SU-DHL-6 (cell line): ENCODE measurements around the gene PLD5.

Source experiments
- H2AFZ ChIP-seq: fragments of 200-600 bp; sonication (generic); 2 replicates; pipeline ENCODE4 v1.6.1; 2014; ENCODE audit warnings: low read depth, mild to moderate bottlenecking, moderate library complexity, mixed read lengths, antibody characterized with exemption, low read length; ENCODE audit not compliant: severe bottlenecking
- H3F3A ChIP-seq: fragments of 200-600 bp; shearing (Covaris generic); 2 replicates; pipeline ENCODE4 v1.6.0; 2016; ENCODE audit warnings: antibody characterized with exemption, mild to moderate bottlenecking; ENCODE audit not compliant: insufficient read depth
- H3K27ac ChIP-seq: fragments of 200-600 bp; sonication (generic); 2 replicates; pipeline ENCODE4 v1.5.1; 2016; ENCODE audit warnings: low read depth, mild to moderate bottlenecking, low read length, moderate library complexity, mixed read lengths
- H3K27me3 ChIP-seq: fragments of 200-600 bp; sonication (generic), shearing (Covaris generic); 2 replicates; pipeline ENCODE4 v1.6.0; 2014; ENCODE audit warnings: mild to moderate bottlenecking, low read length
- H3K36me3 ChIP-seq: fragments of 200-600 bp; sonication (generic); 2 replicates; pipeline ENCODE4 v1.6.1; 2014; ENCODE audit warnings: mild to moderate bottlenecking, low read length, mixed read lengths
- H3K4me2 ChIP-seq: fragments of 300-600, 200-600 bp; shearing (Covaris generic), sonication (generic); 2 replicates; pipeline ENCODE4 v1.6.0; 2014; ENCODE audit warnings: low read length, low read depth, mild to moderate bottlenecking; ENCODE audit not compliant: poor library complexity, severe bottlenecking
- H3K4me3 ChIP-seq: fragments of 200-600 bp; sonication (generic); 2 replicates; pipeline ENCODE4 v1.5.1; 2014; ENCODE audit warnings: antibody characterized with exemption, low read length, mild to moderate bottlenecking, mixed read lengths; ENCODE audit not compliant: insufficient read depth, poor library complexity, severe bottlenecking
- H3K79me2 ChIP-seq: fragments of 200-600 bp; sonication (generic); 2 replicates; pipeline ENCODE4 v1.6.1; 2014; ENCODE audit warnings: mild to moderate bottlenecking, low read length, moderate library complexity; ENCODE audit not compliant: insufficient read depth
- H3K9ac ChIP-seq: fragments of 200-600 bp; sonication (generic); 2 replicates; pipeline ENCODE4 v1.7.0; 2014; ENCODE audit warnings: mild to moderate bottlenecking, low read length
- H3K9me2 ChIP-seq: fragments of 200-600 bp; sonication (generic); replicated peaks from 2 replicates; pipeline ENCODE4 v1.6.1; 2014; ENCODE audit warnings: low read length; ENCODE audit not compliant: insufficient read depth
- H3K9me3 ChIP-seq: fragments of 200-600 bp; sonication (generic); 2 replicates; pipeline ENCODE4 v1.6.1; 2014; ENCODE audit warnings: low read length, mixed read lengths; ENCODE audit not compliant: insufficient read depth
- H4K20me1 ChIP-seq: fragments of 200-600 bp; sonication (generic); 2 replicates; pipeline ENCODE4 v1.6.1; 2014; ENCODE audit warnings: low read depth, mild to moderate bottlenecking, antibody characterized with exemption, low read length, moderate library complexity, mixed read lengths
- EZH2phosphoT487 ChIP-seq: fragments of 200-600 bp; sonication (generic), shearing (Covaris generic); conservative IDR thresholded peaks from 2 replicates; pipeline ENCODE4 v1.6.1; 2018; ENCODE audit warnings: mild to moderate bottlenecking, antibody characterized with exemption, low read length, moderate library complexity, mixed read lengths
- TF ChIP-seq, protein P1 (sequence below): fragments of 200-600 bp; sonication (generic); IDR thresholded peaks from one replicate; pipeline ENCODE4 v1.5.1; 2017; ENCODE audit warnings: antibody characterized with exemption, mild to moderate bottlenecking, low read length, moderate library complexity; ENCODE audit not compliant: insufficient read depth, poor library complexity, severe bottlenecking

PLD5 gene

DNA sequence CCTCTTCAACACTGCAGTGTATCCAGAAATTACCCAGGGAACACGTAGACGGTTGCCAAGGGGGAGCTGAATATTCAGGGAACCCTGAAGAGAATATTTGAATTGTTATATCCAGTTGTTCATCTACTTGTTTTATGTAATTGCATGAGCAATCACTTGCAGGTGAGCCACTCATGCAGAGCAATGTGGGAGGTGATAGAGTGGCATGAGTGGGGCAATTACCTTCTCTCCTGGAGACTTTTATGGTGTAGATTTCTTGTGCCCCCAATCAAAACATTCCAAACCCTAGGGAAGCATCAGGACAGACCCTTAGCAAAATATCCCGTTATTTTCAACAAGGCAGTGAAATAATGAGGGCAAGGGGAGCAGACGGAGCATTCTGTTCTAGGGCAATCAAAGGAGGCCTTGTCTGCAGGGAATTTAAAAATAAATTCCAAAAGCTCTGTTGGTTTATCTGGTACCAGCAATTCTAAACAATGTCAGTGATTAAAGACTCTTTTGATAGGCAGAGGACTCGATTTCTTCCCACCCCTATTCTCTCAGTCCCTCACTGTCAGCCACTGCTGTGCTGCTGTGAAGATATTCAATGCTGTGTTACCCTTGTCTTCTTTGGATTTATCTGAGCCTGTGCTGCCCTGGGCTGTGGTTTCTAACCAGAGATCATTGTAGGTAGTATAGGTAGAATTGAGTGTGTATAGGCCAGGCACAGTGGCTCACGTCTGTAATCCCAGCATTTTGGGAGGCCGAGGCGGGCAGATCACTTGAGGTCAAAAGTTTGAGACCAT, 345.4 kb downstream of the PLD5 start:
- Histone ChIP-seq H3K27ac (no peak overlapping the region), H3K4me2 (no peak overlapping the region), H3K36me3 (no peaks in the 10 kb centered on the region), H3K9me2 (no peaks in the 10 kb centered on the region), H3K27me3 (no peaks in the 10 kb centered on the region), H2AFZ (no peak overlapping the region), H3K79me2 (no peaks in the 10 kb centered on the region), H3F3A (no peaks in the 10 kb centered on the region), H3K4me3 (no peak overlapping the region), H3K9ac (no peak overlapping the region), H3K9me3 (no peaks in the 10 kb centered on the region), H4K20me1 (no peaks in the 10 kb centered on the region)
- TF ChIP-seq EZH2phosphoT487 = no peak
- TF ChIP-seq, protein P1, sequence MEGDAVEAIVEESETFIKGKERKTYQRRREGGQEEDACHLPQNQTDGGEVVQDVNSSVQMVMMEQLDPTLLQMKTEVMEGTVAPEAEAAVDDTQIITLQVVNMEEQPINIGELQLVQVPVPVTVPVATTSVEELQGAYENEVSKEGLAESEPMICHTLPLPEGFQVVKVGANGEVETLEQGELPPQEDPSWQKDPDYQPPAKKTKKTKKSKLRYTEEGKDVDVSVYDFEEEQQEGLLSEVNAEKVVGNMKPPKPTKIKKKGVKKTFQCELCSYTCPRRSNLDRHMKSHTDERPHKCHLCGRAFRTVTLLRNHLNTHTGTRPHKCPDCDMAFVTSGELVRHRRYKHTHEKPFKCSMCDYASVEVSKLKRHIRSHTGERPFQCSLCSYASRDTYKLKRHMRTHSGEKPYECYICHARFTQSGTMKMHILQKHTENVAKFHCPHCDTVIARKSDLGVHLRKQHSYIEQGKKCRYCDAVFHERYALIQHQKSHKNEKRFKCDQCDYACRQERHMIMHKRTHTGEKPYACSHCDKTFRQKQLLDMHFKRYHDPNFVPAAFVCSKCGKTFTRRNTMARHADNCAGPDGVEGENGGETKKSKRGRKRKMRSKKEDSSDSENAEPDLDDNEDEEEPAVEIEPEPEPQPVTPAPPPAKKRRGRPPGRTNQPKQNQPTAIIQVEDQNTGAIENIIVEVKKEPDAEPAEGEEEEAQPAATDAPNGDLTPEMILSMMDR = no peak

DNA sequence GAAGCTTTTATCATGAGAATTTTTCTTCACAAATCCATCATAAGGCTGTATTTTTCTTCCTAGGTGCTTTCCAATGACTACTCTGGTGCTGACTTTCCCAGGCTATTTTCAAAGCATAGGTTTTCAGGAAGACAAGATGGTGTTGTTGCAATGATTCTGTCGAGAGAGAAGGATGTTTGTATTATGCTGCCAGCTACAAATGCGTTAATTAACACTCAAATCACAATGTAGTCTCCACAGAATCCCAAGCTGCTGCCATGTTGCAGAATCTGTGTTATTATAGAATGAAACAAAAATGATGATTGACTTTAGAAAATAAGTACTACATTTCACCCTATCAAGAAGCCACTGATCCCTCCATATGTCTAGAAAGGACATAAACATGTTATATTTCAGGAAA, 346.1 kb downstream of the PLD5 start:
- H3K9ac ChIP-seq = no peak overlapping the region
- no peaks in the 10 kb centered on the region for H3K9me3 ChIP-seq
- no peaks in the 10 kb centered on the region for H3K27me3 ChIP-seq
- no peak overlapping the region for H3K27ac ChIP-seq
- H3K79me2 ChIP-seq = no peaks in the 10 kb centered on the region
- H3K36me3 ChIP-seq = no peaks in the 10 kb centered on the region
- TF ChIP-seq, protein P1 = no peak
- no peak for TF ChIP-seq EZH2phosphoT487
- H4K20me1 ChIP-seq = no peaks in the 10 kb centered on the region
- no peak overlapping the region for H3K4me2 ChIP-seq
- no peak overlapping the region for H3K4me3 ChIP-seq
- no peaks in the 10 kb centered on the region for H3K9me2 ChIP-seq
- H3F3A ChIP-seq = no peaks in the 10 kb centered on the region
- H2AFZ ChIP-seq = no peak overlapping the region

DNA sequence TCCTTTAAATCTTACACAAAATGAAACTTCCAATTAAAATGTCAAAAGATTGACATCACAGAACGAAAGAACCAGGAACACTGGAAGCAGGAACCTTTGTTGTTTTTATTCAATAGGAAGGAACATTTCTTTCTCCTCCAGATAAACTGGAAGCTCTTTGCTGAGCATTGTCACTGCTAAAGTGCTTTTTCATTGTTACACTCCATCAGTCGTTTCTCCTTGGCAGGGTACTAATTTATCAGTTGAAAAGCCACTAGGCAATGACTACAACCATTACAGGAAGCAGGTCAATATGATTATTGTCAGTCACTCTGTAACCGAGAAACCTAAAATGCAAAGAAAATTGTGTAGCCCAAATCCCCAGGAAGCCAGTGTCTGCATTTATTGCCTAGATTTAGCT, 362.4 kb downstream of the PLD5 start:
- no peaks in the 10 kb centered on the region for H3F3A ChIP-seq
- no peaks in the 10 kb centered on the region for H3K27me3 ChIP-seq
- no peak overlapping the region for H3K9ac ChIP-seq
- H4K20me1 ChIP-seq = no peaks in the 10 kb centered on the region
- no peak overlapping the region for H3K4me2 ChIP-seq
- no peak overlapping the region for H2AFZ ChIP-seq
- no peaks in the 10 kb centered on the region for H3K79me2 ChIP-seq
- H3K27ac ChIP-seq = no peak overlapping the region
- no peaks in the 10 kb centered on the region for H3K9me2 ChIP-seq
- TF ChIP-seq, protein P1 = no peak
- TF ChIP-seq EZH2phosphoT487 = no peak
- H3K36me3 ChIP-seq = no peaks in the 10 kb centered on the region
- no peak overlapping the region for H3K4me3 ChIP-seq
- no peaks in the 10 kb centered on the region for H3K9me3 ChIP-seq
